ENCODE measurements around the gene REEP3.

GRCh38 chr10:63520500-63521415, at the start of gene REEP3:
- TF ChIP-seq POLR2A (IDR thresholded peaks at IDR 0.05; ENCODE audit: low read depth, low read length) (peak; percentile 22; the same call in 1 of the 2 replicates), CTCF (conservative IDR thresholded peaks at IDR 0.05; ENCODE audit: low read depth, low read length) (no peak)

All from IMR-90 (cell line).